ENCODE measurements around the gene SLC7A1.

SLC7A1 gene

DNA sequence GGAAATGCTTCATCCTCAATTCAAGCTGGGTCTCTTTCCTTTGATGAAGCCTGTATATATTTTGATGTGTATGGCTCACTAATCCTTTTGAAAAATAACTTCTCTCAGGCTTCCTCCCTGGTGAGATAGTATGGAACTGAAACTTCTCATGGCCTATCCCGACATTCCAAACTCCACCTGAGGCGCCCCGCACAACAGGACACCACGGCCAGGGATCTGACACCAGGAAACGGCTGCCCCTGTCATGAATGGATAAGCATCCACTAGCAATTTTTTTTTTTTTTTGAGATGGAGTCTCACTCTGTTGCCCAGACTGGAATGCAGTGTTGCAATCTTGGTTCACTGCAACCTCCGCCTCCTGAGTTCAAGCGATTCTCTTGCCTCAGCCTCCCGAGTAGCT is 16.4 kb downstream of the SLC7A1 start:
- H3K27me3 Mint-ChIP-seq (ENCODE audit: low read depth, poor library complexity): peaks cover 6% of the 10 kb centered on the region

DNA sequence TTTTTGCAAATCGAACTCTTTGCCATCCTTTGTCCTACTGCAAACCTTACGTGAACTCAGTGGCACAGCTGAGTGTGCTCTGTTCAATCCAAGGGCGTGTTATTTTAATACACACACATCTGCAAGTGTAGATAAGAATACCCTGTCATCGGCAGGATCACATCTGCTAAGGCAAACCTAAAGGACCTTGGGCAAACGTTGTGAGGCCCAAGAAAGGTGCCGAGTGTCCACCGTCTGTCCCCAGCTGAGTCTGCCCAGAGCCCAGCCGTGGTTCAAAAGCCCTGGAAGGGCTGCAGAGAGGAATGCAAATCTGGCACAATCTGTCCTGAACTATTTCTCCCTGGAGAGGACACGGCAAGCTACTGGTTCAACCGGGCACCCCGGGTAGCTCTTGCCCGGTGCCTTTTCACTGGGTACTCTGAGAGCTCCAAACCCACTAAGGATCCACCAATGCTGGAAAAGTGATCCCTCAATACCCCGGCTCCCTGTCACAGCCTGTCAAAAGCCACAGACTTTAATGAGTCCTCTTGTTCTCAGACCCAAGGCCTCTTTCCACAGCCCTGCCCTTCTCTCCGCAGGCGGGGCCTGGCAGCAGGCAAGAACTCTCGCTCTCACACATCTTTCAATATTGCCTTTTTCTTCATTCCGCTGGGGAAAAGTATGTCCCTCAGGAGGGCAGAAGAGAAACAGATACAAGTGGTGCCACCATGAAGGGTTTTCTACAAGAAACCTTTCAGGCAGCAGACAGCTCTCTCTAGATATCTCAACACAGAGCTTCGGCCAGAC is 17.0 kb downstream of the SLC7A1 start:
- DNase-seq: no peak

More for the DNA sequence above, 16.4 kb downstream of the SLC7A1 start:
- Mint-ChIP-seq H3K4me1 (peaks cover 53% of the 10 kb centered on the region), H3K36me3 (ENCODE audit: low read depth) (peaks cover 32% of the 10 kb centered on the region), H3K27ac (no peak overlapping the region), H3K9me3 (peaks cover 4% of the 10 kb centered on the region), H3K4me3 (no peak overlapping the region)
- no peak for DNase-seq
- TF ChIP-seq, protein P1, sequence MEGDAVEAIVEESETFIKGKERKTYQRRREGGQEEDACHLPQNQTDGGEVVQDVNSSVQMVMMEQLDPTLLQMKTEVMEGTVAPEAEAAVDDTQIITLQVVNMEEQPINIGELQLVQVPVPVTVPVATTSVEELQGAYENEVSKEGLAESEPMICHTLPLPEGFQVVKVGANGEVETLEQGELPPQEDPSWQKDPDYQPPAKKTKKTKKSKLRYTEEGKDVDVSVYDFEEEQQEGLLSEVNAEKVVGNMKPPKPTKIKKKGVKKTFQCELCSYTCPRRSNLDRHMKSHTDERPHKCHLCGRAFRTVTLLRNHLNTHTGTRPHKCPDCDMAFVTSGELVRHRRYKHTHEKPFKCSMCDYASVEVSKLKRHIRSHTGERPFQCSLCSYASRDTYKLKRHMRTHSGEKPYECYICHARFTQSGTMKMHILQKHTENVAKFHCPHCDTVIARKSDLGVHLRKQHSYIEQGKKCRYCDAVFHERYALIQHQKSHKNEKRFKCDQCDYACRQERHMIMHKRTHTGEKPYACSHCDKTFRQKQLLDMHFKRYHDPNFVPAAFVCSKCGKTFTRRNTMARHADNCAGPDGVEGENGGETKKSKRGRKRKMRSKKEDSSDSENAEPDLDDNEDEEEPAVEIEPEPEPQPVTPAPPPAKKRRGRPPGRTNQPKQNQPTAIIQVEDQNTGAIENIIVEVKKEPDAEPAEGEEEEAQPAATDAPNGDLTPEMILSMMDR (IDR thresholded peaks at IDR 0.05): no peak

DNA sequence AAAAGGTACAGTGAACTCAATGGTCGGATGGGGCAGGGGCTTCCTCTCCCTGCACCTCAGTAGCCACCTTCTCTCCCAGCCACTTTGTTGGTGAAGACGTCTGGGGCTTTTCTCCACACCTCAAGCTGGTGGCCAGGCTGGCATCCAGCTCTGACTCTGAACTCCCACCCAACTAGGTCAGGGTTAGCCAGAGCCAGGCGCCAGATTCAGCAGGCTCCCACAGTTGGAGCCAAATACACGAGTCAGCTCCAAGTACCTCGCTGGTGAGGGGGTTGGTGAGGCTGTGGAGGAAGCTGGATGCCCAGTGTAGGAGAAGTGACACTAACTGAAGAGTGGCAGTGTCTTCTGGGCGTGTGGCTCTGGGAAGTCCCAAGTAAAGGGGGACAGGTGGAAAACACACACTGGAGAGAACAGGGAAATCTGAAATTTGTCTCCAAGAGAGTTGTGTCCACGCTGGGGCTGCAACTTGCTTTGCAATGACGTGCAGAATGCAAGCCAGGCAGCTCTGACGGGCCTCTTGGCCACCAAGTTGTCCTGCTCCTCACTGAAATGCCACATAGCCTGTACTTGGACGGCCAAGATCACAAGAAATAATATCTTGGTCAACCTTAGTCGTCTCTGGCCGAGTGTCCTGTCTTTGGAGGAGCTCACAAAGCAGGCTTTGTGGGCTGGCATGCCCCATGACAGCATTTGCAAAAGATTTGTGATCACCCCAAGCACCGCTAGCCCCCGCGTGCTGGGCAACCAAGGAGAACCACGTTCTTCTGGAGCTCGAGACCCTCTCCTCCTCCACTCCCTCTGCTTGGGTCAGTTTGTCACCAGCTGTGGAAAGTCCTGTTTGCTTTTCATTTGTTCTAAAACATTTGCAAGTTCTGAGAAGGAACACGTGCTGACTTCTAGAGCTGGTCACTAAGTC is 18.1 kb downstream of the SLC7A1 start:
- H3K4me3 Mint-ChIP-seq: no peak overlapping the region
- peaks cover 47% of the 10 kb centered on the region for H3K4me1 Mint-ChIP-seq

More for the DNA sequence above, 17.0 kb downstream of the SLC7A1 start:
- H3K4me3 Mint-ChIP-seq: no peak overlapping the region
- H3K27me3 Mint-ChIP-seq (ENCODE audit: low read depth, poor library complexity): peaks cover 6% of the 10 kb centered on the region
- H3K36me3 Mint-ChIP-seq (ENCODE audit: low read depth): peaks cover 36% of the 10 kb centered on the region
- TF ChIP-seq, protein P1 (IDR thresholded peaks at IDR 0.05): no peak
- H3K4me1 Mint-ChIP-seq: peaks cover 50% of the 10 kb centered on the region
- peaks cover 4% of the 10 kb centered on the region for H3K9me3 Mint-ChIP-seq
- H3K27ac Mint-ChIP-seq: peak overlapping the region; percentile 78

DNA sequence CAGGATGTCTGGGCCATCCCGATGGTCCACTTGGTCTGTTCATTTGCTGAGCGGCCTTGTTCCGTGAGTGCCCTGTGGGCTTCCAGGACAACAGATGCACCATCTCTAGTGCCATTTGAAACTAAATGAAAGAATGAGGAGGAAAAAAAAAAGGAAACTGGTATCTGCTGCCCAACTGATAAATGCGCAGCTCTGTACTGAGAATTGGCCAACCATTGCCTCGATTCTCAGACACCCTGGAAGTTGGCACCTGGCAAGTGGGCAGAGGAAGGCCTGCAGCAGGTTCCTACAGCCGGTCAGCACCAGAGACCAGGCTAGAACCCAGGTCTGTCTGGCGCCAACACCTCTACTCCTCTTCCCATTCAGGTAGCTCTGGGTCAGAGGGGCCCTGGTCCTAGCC is 18.9 kb downstream of the SLC7A1 start:
- Mint-ChIP-seq H3K4me1 (peaks cover 47% of the 10 kb centered on the region), H3K27me3 (ENCODE audit: low read depth, poor library complexity) (peaks cover under 1% of the 10 kb centered on the region), H3K4me3 (no peak overlapping the region), H3K27ac (no peak overlapping the region), H3K36me3 (ENCODE audit: low read depth) (peaks cover 36% of the 10 kb centered on the region), H3K9me3 (peaks cover 4% of the 10 kb centered on the region)
- DNase-seq: no peak
- TF ChIP-seq, protein P1 (IDR thresholded peaks at IDR 0.05): no peak

More for the DNA sequence above, 18.1 kb downstream of the SLC7A1 start:
- H3K27ac Mint-ChIP-seq: peak overlapping the region; percentile 78
- TF ChIP-seq, protein P1 (IDR thresholded peaks at IDR 0.05): no peak
- H3K27me3 Mint-ChIP-seq (ENCODE audit: low read depth, poor library complexity): peaks cover 6% of the 10 kb centered on the region
- peaks cover 36% of the 10 kb centered on the region for H3K36me3 Mint-ChIP-seq (ENCODE audit: low read depth)
- H3K9me3 Mint-ChIP-seq: peaks cover 4% of the 10 kb centered on the region
- no peak for DNase-seq

DNA sequence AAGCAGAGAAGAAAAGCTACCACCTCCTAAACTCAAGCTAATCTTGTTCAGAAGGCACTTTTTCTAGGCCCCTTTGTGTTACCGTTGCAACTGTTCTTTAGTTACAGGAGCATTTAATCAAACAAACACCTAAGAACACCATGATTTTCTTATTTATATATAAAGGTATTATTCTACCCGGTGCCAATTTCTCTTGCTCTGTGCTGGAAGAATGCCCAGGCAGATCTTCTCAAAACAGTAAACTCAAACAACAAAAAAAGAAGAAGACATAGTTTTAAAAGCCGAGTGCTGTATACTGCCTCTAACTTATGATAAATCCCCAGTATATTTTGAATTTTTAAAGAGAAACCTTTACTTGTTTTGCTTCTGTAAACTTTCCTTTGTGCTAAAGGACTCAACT is 20.4 kb downstream of the SLC7A1 start:
- no peak for DNase-seq
- H3K27me3 Mint-ChIP-seq (ENCODE audit: low read depth, poor library complexity): no peaks in the 10 kb centered on the region
- H3K9me3 Mint-ChIP-seq: peaks cover 4% of the 10 kb centered on the region

More for the DNA sequence above, 20.4 kb downstream of the SLC7A1 start:
- Mint-ChIP-seq H3K4me1 (peaks cover 36% of the 10 kb centered on the region), H3K36me3 (ENCODE audit: low read depth) (peaks cover 32% of the 10 kb centered on the region), H3K27ac (no peak overlapping the region), H3K4me3 (no peak overlapping the region)
- TF ChIP-seq, protein P1 (IDR thresholded peaks at IDR 0.05): no peak
